RCC 7860 (cell line): ENCODE results near the gene BMPER.
A peak's percentile ranks its signal among the peaks of the same experiment; 100 is the strongest.

Experiments used
- DNase-seq: peaks from one replicate; pipeline ENCODE4 v3.0.0-alpha.2; 2015; ENCODE audit warnings: low spot score
- FAIRE-seq: peaks from 2 replicates; lab custom pipeline; 2012; peaks lifted over from hg19 to GRCh38; lab: Jason Lieb, UNC

Gene BMPER

DNA sequence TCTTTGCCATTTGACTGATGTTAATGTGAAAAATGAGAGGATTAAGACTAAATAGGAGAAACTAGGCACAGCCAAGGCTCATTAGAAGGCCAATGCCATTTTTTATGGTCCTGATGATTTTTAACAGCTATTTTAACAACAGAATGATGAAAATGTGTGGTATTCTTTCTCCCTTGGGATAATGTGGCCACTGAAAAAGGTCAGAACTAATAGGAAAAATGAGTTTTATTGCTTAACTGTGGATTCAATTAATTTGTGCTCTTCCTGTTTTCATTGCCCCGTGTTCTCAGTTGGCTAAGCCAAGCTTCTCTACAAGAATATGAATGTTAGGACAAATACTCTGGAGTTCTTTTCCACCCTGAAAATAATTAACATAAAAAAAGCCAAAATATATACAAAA, 56.6 kb downstream of the BMPER start:
- DNase-seq (no peak), FAIRE-seq (no peak)

DNA sequence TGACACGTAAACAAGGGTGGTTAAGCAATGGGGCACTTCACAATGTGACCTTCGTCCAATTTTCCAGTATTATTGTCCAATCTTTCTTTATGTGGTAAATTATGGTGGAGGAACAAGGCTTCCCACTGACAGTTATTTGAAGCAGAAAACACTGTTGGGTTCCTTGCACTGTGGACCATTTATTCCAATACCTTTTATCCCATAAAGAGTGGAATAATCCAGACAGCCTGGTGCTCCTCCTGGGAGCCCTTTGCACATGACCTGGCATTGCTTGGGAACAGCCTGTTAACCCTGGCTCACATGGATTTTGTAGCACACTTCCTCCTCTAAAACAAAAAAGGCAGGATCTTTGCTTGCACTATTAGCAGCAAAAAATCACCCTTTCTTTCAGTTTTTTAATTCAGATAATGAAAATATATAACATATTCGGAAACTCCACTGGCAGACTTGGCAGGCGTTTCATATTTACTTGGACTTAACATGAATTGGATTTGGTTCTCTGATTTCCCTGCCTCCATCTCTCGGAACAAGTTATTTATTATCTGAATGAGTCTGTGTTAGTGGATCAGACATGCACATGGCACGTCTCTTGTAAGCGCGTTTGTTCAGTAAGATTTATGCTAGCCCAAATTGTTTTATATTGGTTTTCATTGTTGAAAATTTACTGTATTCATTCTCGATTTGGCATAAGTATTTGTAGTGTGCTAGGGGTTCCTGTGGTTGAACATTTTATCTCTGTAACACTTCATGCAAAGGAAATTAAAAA, 59.3 kb downstream of the BMPER start:
- FAIRE-seq (peak; percentile 70), DNase-seq (no peak)

DNA sequence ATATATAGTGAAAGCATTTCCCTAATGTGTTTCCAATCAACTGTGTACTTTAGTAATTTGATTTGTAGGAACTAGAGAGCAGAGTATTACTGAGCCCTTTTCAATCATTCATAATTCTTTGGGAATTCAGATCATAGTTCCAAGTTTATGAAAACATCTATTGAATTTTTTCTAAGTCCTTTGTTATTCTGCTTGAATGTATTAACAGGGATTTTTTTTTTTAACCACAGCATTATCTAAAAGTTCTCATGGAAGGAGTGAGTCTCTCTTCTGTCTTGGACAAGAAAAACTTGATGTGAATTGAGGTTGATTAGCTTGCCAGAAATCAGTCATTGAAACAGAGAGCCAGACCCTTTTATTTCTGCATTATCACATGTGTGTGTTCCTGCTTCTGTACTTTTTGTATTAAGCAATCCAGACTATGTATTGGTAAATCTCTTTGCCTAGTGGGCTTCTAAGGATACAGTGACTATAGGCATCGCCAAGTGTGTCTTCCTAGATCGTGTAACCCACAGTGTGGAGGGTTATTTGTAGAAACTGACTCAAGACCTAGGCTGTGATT, 59.9 kb downstream of the BMPER start:
- DNase-seq (no peak), FAIRE-seq (no peak)

DNA sequence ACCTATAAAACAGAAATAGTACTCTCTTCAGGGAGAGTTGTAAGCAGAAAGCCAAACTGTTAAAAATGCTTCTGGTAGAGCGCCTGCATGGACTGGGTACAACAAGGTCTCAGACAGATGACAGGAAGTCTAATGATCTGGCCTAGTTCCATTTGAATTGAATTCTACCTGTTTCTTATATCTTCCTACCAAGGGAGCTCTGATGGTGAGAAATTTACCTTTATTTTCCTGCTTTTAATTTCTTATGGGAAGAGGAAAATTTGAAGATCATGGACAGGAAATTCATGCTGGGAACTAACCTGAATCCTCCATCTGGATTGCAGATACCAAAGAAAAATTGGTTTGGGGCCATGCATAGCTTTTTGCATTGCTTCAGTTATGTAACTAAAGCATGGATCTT, 63.3 kb downstream of the BMPER start:
- no peak for DNase-seq
- no peak for FAIRE-seq

DNA sequence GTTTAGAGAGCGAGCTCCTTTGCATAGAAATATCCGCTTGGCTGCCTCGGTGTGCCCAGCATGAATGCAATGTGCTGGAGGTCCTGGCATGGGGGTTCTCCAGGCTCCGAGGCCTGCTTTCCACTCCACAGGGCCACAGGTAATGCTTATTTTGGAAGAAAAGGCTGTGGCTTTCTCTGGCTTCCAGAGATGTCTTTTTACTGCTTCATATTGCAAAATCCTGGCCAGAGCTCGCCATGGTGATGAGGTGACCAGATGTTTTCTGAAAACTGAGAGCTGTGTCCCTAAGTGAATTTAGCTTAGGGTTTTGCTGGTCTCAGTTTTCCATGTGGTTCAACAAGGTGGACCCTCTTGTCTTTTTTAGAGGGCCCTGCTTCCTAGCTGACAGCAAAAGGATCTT, 65.2 kb downstream of the BMPER start:
- DNase-seq (no peak), FAIRE-seq (no peak)

DNA sequence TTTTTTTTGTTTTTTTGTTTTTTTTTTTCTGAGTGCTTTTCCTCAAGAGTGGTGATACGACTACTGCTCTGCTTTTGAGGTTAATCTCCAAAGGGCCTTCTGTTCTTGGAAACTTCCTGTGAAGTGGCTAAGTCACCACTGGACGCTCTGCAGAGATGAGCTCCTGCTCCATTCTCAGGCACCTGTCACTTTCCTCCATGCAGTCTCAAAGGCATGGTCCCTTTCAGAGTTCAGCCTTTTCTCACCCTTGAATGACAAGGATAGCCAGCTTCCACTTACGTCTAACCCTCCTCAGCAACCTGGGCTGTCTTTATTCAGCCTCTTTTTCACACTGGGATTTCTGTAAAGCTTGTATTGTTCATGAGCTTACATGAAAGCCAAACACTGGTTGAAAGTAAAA, 65.8 kb downstream of the BMPER start:
- DNase-seq (no peak), FAIRE-seq (no peak)

DNA sequence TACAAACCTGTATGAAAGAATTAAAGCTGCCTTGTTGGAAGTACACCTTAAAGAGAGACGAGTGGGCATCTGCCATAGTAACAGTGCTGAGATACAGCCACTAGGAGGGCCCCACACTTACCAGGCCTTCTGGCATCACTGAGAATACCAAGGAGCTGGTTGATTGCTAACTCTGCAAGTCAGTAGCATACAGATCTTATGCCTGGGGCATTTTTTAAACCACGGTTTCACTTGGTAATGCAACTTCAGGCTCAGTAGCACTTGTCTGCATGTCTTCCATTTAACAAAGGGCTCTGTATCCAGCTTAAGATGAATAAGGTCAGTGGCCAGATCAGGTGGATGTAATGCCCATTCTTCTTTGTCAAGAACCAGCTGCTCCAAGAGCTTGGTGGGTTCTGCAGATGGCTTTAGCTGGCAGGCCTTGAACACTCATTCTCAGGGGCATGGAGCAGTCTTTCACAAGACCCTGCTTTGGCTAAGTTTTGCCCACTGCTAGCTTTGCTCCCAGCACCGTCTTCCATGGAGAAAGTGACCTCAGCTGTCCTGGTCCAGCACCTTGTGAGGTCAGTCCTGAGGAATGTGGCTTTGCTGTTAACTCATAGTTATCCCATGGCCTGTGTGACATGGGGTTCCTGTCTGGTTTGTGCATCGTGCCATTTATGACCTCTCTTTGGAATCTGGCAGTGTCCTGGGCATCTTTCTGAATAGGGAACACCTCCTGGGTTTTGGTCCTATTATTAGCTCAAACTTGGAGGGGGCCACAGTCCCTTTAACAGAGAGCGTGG, 68.1 kb downstream of the BMPER start:
- FAIRE-seq (peak; percentile 32), DNase-seq (peak; percentile 80)

DNA sequence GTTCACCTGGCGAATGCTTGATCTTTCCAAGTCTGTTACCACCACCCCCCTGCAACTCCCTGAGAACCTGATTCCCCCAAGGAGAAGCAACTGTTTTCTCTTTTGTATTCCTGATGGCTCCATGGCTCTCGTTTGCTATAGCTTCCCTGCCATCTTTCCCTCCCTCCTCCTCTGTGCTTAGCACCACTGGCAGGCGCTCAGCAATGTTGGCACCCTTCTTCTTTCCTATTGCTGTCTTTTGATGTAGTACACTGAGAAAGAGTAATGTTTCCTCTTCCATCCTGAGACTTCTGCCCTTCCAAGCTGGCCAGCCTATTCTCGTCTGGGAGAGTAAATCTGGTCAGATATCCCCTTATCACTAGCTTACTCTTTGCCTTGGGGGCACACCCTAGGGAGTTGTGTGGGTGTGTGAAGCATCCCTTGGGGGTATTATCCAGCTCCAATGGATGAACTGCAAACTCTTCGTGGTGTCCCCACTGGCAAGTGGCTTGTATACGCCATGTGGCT, 74.0 kb downstream of the BMPER start:
- FAIRE-seq: no peak

DNA sequence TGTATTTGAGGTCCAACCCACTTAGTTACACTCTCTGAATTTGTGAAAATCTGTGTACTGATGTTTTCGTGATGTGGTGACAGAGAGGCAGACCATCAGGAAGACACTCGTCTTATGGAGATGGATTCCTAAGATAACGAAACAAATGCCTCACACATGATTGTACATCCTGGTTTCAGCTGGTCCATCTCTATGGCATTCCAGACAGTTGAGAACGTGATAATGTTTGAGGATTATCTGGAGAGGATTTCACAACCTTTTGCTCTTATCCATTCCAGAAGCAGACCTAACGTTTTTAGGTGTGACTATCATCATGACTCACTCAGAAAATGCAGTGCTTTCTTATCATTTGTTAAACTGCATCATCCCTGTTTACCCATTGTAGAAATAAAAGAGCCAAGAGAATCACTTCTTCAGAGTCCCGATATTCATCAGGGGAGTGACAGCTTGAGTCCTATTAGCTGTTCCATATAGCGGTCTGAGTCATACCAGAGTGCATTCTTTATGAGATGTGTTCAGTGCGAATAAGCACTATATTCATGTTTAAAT, 74.5 kb downstream of the BMPER start:
- peak; percentile 97 for FAIRE-seq
- peak; percentile 100 for DNase-seq

More for the DNA sequence above, 74.0 kb downstream of the BMPER start:
- DNase-seq: no peak

DNA sequence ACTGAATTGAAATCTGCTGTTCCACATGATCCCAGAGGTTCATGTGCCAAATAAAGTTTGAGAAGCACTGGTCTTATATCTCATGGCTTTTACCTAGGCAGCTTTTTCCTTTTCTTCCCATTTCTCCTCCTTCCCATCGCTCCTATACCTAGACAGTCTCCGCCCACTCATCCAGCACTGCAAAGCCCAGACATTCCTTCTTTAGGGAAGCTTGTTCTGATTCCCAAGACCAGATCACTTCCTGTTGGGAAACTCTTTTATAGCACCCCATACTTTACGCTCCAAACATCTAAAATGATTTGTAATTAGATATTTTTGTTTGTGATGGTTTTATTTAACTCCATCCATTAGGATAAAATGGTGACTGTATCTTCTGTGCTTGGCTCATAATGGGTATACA, 75.9 kb downstream of the BMPER start:
- FAIRE-seq: no peak
- no peak for DNase-seq

DNA sequence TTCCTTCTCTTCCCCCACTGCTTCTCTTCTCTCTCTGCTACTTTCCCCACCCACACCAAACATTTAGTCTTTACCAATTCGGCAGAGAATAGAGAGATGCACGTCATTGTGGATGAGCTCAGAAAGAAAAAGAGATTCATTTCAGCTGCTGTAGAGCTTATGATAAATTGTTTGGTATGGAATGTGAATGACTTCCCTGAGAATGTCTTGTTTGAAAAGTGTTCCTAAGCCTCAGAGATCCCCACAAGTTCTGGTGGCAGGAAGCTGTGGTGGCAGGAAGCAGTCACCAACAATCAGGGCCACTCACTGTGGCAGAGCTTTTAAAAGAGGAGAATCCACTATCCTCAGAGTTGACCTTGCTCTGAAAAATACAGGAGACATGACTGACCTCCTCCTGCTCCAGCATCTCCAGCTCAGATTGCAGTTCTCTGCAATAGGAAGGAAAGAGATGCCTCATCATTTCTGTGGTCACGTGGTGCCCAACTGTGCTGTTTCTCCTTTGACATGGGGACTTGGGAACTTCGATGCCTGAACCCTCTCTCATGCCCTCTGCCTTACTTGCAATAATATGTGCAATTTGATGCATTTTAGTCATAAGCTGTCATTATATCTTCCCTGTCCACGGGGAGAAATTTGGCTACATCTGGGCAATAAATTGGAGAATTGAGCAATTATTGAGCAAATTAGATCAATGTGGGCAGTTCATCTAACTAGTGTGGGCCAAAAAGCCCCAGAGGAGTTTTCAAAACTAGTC, 76.5 kb downstream of the BMPER start:
- DNase-seq (peak; percentile 51), FAIRE-seq (no peak)

DNA sequence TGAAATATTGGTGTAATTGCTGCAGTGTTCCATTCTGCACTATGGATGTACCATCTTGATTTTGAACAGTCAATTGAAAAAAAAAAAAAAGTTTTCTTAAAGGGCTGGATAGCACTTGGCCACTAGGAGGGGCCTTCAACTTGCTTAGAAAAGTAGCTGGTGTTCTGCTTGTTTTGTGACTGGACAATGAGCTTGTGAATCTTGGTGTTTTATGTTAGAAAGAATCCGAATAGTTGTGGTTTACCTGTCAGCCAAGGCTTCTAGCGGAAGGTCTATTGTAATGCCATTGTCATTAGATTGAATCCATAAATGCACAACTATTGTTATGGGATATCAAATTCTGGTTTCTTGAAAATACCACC, 77.1 kb downstream of the BMPER start:
- DNase-seq (peak; percentile 59), FAIRE-seq (no peak)

DNA sequence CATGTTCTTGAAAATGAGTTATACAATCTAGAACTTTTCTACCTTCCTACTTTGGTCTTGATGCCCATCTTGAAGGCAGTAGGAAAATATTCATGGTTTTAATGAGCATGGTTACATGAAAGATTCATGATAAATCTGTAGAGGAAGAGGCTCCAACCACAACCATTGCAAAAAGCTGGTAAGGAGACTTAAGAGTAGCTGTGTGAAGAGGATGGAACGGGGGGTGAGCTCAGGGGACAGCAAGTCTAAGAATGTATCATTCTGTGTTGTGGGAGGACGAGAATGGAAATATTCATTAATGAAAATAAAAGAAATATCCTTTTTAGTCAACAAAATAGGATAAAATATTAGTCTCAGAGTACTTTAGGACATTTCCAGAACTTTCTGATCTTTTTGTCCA, 81.1 kb downstream of the BMPER start:
- no peak for FAIRE-seq
- DNase-seq: no peak

DNA sequence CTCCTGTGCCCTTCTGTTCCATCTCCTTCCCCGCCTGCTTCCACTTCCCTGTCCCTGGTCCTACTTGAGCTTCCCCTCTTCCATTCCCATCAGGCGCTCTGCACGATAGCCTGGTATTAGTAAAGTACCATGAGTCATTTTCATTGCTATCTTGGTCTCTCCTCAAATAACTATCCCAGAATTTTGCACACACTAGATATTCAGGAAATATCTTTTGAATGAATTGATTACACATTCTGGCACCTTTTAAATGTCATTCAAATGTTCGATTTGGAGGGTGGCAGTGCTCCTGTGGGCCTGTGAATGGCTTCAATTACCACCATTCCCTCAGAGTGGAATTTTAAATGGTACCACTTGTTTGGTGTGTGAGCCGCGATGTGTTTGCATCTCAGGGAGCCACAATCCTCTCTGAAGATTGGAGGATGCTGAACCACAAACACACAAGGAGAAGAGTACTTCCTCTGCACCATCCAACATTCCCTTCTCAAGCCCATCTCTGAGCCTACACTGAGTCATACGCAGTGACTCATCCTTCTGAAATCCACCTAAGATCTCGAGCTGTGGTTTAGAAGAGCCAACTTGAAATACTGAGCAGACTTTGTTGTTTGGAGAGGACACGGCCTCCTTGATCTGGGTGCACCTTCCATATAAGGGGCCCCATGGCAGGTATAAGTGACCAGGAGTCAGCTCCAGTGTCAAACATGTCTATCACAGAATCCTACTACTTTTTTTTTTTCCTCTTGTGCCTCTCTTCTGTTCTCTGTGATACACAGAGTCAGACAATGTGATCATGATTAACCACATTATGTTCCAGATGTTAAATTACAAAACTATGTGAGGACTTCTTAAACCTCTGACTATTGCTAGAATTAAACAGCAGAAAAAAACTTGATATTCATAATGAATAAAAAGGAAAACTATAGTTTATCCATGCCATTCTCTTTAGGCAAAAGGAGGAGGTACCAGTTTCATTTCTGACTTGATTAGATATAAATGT, 81.9 kb downstream of the BMPER start:
- FAIRE-seq: peak; percentile 99
- peak; percentile 100 for DNase-seq

DNA sequence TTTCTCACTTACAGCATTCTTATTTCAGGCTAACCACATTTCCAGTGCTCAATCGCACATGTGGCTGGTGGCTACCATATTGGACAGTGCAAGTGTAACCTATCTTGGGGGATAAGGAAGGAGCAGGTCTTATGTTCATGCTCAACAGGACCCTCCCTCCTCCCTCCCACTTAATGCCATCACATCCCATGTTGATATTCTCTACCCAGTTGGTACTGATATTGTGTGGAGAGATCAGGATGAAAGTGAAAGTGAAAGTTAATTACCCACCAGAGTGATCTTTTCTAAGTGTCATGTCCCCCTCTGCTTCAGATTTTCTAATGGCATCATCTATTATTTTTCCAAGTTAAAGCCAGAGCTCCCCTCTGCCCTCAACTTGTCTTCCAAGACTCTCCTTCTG, 91.6 kb downstream of the BMPER start:
- DNase-seq (no peak), FAIRE-seq (no peak)

DNA sequence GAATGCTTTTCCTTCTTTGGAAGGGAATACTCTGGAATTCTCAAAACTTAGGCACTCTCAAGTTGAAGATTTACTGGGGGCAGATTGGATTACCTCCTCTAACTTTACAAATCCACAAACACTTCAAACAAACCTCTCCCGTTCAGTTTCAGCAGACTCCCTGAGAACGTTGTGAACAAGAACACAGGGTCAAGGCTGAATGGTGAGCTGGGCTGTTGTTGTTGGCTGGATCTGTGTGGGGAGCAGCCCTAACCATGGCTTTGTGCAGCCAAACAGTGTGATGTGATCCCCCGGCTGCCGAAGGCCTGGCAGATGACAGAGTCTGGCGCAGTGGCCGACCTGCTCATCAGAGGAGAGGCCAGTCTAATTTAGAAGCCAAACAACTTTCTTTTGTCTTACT, 93.1 kb downstream of the BMPER start:
- no peak for FAIRE-seq

DNA sequence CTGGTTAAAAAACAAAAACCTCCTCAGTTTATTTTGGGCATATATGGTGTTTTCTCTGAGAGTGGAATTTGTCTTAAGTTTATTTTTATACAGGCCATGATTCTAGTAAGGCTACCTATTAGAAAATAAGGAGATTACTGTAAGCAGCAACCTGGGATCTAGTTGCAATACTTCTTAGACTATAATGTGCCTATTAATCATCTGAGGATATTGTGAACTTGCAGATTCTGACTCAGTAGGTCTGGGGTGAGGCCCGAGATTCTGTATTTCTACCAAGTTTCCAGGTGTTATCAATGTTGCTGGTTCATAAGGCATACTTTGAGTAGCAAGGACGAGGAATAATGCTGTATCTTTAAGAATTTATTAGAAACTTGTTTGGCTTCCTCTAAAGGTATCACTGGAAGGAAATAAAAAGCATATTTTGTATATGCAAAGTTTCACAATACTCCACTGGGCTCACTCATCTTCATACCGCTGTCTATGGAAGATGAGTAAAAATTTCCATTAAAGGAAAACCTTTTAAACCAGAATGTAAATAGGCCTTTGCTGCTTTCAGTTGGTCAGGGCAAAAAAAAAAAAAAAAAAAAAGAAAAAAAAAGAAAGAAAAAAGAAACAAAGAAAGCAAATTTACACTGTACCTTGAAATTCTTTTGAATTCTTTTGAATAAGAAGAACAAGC, 105.8 kb downstream of the BMPER start:
- DNase-seq (no peak), FAIRE-seq (no peak)

More for the DNA sequence above, 93.1 kb downstream of the BMPER start:
- DNase-seq: no peak

DNA sequence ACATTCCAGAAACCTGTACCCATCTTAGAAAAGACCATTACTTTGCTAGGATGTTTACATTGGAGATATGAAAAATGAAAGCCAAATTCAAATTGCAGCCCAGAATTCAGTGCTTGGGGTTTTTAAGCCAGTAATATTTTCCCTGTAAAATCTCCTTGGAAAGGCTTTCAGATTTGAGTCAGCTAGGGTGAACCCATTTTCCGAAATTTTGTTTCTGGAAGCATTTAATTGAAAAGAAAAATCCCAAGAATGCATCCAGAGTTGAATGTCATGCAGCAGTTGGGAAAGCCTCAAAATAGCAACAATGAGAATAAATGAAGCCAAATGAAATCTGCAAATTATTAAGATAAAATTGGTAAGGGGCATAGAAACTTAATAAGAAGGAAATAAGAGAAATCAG, 106.4 kb downstream of the BMPER start:
- DNase-seq (no peak), FAIRE-seq (no peak)

DNA sequence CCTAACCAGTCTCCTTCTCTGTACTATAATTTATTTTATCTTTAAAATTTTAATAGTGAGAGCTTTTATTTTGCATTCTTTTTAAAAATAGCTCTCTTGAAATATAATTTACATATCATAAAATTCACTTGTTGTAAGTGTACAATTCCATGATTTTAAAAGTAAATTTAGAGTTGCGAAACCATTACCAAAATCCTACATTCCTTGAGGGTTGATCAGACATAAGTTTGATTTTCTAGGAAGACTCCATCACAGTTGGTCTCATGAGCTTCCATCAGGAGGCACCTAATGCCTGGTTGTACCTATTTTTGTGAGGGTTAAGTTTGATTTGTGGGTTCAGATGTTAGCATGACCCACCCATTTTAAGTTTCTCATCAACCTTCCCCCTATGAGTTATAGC, 108.1 kb downstream of the BMPER start:
- no peak for FAIRE-seq
- DNase-seq: no peak
